C4-2B (cell line): Measurements from ENCODE around the gene ZYG11A.

Experiments
- CTCF ChIP-seq: fragments of 450-650 bp; conservative IDR thresholded peaks from 2 replicates; pipeline ENCODE4 v1.5.1; 2017; ENCODE audit warnings: mild to moderate bottlenecking
- ZFX ChIP-seq: fragments of 450-650 bp; IDR thresholded peaks from 2 replicates; pipeline ENCODE4 v1.6.1; 2017

- TF ChIP-seq CTCF (no peak), ZFX (no peak)
Measured at GRCh38 chr1:52938183-52938451, 95.6 kb downstream of the ZYG11A start.
